ENCODE results near the gene GALNT9. TPM values are rescaled to one million over a fixed set of nuclear protein-coding genes. Genes with fewer than 3 reads are reported as not detected.
"Not testable (repeated sequence)": the region's sequence is repeated elsewhere in the genome, so short reads cannot be mapped to it uniquely, and the experiment has no call there.

GALNT9 gene
- polyA plus RNA-seq, 1 donor = 7.3 TPM

DNA sequence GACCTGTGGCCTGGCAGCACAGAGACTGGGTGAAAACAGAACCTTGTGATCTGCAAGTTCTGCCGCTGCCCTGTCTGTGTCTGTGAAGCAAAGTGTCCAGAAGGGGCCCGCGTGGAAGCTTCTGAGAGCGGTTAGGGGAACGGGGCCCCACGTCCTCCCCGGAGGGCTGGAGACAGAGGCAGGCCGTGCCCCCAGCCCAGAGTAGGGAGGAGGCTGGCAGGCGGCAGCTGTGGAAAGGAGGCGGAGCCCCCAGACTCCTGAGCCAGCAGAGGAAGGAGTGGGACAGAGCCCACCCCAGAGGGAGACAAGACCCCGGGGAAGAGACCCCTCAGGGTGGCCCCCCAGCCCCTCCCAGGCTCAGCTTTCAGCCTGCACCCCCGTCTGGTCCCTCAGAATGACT, 49.0 kb downstream of the GALNT9 start:
- DNase-seq = no peak

DNA sequence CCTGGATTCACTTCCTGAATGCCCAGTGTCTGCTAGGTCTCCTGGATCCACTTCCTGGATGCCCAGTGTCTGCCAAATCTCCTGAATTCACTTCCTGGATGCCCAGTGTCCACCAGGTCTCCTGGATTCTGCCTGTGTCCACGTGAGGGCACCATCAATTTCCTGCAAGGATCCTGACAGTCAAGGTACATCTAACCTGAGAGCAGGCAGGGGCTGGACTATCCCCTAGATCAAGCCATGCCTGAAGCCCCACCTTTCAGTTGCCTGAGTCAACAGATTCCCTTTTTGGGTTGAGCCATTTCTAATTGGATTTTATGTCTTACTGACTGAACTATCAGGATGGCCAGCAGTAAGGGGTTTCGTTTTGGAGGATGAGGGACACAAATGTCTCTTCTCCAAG, 49.5 kb downstream of the GALNT9 start:
- no peak for DNase-seq

DNA sequence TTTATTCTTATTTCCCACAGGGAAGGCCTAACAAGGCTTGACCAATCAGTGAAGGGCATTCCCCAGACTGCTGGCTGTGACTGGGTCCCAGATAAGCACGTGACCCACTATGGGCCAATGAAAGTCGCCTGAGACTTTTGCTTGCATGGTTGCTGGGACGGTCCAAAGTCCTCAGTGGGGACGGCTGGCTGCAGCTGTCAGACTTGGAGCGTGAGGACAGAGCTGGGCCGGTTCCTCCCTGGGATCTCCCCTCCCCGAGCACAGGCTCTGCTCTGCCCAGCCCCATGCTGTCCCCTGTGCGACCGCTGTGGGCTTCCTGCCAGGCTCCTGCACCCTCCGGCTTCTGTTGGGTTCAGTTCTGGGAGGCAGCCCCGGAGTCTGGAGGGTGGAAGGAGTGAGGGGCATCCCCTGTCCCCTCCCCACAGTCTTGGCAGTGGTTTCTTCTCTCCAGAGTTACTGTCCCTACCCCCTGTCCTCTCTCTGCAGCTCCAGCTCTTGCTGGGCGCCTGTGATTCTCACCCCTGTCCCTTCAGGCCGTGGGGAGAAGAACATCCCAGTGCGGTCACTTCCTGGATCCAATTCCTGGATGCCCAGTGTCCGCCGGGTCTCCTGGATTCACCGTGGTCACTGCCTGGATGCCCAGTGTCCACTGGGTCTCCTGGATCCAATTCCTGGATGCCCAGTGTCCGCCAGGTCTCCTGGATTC, 50.1 kb downstream of the GALNT9 start:
- peak; percentile 83 for DNase-seq

DNA sequence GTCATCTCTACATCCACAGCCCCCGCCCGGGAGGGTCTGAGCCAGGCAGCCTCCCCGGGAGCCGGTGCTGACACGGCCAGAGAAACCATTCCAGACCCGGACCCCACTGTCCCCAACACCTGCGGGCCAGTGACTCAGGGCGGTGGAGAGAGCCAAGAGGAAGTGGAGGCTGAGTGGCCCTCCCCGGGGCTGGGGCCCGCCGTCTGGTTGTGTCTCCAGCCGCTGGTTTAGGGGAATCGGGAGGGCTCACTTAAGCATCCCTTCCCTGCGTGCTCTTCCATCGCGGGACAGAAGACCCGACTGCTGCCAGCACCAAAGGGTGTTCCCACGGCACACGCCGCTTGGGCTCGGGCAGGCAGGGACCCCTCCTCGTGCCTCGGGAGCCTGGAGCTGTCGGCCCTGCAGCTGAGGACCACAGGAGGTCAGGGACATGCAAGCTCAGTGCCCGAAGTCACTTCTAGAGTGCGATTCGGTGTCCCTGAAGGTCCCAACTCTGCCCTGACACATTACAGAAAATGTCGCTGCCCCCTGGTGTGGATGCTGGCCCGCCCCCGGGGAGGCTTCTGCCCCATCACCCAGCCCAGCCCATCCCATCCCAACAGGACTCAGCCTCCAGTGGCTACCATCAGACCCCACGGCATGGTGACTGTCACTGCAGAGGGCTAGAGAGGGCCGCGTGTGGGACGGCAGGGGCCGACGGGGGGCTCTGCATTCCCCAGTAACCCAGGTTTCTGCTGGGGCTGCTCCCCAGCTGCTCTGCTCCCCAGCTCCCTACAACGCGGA, 50.8 kb downstream of the GALNT9 start:
- DNase-seq = no peak

DNA sequence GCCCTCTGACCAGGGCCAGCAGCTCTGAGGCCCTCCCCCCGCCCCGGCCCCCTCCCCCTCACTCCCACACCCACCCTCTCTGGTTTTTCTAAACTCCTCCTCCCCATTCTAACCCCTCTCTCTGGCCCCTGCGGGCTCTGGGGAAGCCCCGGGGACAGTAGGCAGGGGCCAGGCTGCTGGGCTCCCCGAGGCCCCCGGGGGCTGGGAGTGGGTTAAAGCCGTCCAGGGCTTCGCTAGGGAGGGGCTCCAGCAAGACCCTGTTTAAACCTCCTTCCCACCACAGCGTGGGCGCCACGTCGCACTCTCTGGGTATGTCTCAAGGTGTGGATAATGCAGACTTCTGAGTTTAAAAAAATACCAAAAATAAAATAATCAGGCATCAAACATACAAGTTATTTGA, 51.4 kb downstream of the GALNT9 start:
- no peak for DNase-seq

DNA sequence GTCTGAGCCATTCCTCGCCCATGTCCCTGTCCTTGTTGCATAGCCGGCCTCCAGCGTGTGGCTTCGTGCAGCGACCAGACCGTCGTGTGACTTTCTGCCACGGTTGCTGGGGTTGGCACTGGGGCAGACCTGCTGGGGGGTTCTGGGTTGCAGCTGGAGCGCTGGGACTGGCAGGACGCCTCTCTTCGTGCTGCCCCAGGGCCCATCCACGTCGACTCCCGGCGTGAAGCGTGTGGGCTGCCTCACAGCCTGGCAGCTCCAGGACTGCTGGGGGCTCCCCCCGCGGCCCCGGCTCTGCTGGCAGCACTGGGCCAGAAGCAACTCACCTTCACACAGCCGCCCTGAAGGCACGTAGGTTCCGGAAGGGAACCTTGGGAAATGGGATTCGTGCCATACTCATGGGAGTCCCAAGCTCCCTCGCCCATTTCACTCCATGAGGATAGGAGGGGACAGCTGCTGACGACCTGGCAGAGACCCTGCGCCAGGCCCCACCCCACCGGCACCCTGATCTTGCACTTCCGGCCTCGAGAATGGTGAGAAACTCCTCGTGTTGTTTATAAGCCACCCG, 51.9 kb downstream of the GALNT9 start:
- no peak for DNase-seq

DNA sequence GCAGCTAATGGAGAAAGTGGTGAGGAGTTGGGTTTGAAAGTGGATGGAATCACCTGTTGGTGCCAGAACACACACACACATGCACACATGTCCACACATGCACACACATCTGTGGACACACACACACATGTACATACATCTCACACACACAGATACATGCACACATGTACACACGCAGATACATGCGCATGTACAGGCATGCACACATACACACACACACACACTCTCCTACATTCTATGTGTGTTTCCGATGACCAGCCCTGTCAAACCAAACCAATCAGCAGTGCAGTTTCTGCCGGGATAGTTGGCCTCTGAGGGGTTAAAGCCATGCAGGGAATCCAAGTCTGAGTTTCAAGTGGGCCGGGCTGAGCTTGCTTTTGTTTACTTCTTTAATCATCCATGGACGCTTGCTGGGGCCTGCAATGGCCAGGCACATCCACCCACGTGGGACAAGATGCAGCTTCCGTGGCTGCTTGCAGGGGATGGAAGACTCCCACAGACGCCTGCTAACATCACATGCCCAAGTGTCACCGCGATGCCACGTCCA, 52.5 kb downstream of the GALNT9 start:
- DNase-seq = no peak

DNA sequence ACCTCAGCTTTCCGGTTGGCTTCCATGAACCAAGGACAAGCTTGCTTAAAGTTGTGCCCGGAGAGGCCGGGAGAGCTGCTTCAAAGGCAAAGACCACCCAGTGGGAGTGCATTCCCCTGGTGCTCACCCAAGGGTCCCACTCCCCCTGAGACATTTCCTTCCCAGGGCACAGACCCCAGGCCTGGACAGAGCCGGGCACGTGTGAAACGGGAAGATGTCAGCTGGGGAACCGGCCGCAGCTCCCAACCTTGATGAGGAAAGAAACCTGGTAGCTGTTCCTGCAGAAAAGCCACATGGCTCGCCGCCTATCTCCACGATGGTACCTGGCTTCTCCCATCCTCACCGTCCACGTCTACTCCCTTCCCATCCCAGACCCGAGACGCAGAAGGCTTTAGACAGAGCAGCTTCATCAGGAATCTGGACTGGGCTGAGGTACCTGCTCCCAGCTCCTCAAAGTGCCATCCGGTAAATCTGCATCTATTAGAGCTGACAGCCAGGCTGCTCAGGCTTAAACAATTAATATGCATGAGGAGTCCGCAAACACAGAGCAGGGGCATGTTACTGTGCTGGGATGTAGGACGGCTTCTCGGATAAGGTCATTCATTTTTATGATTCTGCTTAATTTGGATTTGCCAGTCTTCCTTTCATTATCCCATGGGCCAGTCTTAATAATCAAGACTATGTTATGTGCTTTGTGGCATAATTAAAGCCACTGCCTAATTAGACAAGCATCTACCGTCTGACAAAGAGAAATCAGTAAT, 53.1 kb downstream of the GALNT9 start:
- no peak for DNase-seq

DNA sequence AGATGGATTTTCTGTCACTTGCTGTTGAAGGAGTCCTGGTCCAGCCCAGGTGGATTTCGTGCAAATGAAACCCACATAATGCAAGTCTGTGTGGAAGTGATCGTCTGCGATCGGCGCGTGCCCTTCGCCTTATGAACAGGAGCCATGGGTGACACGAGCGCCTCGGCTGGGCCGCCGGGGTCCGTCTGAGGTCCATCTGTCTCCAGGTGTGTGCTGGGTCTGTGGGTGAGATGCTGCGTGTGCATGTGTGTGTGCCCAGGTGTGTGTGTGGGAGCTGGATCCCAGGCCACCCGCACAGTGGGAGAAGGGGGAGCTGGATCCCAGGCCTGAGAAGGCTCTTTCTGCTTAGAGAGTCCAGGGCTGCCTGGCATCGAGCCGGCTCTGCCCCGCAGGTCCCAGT, 53.8 kb downstream of the GALNT9 start:
- no peak for DNase-seq

DNA sequence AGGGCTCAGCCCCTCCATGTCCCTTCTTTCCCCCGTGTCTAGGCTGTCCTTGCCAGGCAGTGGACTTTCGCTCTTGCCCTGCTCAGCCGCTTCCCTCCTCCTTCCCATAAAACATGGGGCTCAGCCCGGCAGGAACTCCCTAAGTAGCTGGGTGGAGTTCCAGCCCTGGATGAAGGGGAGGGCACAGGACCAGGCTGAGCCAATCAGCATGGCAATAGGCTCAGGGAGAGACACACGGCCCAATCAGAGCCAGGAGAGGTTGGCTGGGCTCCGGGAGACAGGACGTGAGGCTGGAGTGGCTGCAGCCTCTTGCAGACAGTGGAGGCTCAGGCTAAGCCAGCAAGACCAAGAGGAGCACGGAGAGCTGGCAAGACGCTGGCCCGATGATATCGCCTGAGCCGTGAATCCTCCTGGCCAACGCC, 54.3 kb downstream of the GALNT9 start:
- DNase-seq = peak; percentile 70

DNA sequence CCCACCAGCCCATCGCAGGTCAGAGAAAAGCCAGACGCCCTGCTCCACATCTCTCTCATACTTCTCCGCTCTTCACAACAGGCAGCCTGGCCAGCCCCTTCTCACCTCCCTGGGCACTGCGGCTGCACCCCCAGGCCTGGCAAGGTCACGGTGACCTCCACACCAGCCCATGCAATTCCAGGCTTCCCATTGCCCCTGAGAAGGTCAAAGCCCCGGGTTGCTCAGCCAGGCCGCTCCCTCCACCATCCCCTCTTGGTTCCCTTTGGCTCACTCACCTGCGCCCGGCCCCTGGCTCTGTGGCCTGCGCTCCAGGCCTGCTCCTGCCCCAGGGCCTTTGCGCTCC, 55.4 kb downstream of the GALNT9 start:
- no peak for DNase-seq

DNA sequence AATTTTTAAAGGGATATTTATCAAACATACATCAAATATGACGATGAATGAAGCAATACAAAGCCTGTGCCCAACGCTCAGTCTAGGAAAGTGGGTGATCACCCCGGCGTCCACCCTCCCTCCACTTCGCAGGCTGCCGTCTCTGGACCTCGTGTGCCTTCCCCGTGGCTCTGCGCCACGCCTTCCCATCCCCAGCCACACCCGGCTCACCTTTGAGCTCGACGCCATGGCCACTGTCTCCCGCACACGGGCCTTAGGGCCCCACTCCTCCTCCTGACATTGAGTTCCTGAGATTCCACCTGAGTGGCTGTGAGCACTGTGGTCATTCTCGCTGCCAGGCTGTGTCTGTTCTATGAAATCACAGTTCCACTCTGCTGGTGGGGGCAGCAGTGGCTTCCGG, 56.7 kb downstream of the GALNT9 start:
- no peak for DNase-seq

DNA sequence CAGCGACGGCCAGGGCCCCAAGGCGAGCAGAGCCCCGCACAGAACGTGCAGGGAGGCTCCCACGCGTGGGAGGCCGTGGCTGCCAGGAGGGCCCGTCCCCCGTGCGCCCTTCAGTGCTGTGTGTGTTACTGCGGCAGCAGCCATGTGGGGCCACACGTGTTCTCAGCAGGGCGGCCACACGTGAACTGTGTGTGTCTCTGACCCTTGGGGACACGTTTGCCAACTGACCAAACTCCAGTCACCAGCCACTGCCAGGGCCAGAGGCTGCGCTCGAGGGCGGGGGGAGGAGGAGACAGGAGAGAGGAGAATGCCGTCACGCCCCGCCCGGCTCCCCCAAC, 57.7 kb downstream of the GALNT9 start:
- DNase-seq = no peak

DNA sequence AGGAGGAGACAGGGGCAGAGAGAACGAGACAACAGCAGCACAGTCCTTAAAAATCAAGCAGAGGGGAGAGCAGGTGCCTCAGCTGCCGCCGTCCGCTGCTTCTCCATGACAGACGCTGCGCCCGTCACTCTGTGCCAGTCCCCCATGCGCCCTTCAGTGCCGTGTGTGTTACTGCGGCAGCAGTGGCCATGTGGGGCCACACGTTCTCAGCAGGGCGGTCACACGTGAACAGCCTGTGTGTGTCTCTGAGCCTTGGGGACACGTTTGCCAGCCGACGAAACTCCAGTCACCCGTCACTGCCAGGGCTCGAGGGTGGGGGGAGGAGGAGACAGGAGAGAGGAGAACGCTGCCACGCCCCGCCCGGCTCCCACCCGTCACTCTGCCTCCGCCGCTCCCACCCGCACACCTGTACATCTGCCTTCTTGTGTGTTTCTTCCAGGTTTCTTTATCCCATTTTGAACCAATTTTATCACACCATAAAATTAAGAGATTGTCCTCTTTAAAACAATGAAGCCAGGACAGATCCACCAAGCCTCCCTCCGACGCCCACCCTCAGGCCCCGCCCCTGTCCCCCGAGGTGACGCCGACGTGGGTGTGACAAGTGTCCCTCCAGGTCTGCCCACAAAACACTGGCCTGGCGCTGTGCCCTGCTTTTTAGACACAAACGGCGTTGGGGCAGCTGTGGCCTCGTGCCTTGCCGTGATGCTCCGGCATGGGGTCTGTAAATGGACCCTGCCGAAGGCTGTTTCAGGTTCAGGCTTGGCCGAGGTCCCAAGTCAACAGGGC, 58.2 kb downstream of the GALNT9 start:
- no peak for DNase-seq

DNA sequence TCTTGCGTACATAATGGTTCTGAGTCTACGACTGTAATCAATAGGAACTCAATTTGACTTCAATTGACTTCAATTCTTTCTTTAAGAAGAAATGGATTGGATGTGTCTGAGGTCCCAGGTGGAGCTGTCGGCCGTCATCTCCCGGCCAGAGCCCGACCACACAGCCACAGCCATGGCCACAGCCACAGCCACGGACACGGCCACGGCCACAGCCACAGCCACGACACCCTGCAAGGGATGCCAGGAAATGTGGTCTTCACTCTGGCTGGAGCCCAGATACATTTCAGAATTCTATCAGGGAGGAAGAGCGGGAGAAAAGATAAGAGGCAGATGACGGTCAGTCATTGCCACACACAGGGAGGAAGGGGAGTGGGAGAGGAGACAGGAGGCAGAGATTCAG, 58.9 kb downstream of the GALNT9 start:
- no peak for DNase-seq

DNA sequence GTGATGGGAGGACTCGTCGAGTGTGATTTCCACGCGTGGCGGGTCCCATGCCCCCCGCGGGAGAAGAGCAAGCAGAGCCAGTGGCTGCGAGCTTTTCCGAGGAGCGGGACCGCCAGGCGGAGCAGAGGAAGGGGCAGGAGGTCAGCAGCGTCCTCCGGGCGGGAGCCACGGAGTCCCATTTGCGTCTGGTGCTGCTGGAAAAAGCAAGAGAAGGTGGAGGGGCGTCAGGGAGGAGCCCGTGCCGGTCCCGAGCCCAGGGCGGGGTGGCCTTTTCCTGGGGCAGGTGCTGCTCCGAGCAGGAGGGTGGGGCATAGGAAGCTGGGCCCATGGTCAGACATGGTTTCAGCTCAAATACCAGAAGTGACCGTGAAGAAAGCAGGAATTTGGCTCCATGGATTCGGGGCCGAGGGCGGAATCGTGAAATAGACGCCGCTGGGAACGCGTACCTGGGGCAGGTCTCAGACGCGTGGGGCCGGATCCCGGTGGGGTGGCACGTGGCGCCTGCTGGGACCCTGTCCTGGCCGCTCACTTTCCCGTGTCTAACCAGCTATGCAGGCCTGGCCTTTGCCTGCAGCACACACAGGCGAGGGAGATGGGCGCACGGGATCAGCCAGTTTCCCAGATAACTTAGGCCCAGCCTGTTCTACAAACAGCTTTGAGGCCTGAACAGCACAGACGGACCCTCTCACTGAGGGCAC, 60.0 kb downstream of the GALNT9 start:
- no peak for DNase-seq

DNA sequence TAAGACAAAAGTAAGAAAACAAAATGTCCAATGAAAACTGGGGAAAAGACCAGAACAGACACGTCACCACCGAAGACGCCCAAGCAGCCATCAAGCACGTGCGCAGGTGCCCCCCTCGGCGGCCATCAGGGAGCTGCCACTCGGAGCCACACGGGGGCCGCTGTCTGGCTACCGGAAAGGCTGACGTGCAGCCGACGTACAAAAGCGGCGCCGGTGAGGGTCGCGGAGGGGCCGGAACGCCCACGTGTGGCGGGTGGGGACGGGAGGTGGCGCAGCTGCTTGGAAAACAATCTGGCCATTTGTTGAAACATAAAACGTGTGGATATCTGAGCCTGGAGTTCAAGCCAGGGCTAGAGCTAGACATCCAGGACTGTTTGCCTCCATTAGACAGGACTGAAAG, 60.7 kb downstream of the GALNT9 start:
- DNase-seq = peak; percentile 78

DNA sequence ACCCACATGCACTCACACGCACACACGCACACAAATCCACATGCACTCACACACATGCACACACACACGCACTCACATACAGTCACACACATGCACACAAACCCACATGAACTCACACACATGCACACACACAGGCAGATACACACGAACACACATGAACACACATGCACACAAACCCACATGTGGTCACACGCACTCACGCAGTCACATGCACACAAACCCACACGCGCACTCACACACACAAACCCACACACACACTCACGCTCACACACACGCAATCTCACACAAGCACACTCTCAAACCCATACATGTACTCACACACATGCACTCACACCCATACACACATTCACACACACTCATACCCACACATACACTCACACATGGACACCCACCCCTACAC, 61.5 kb downstream of the GALNT9 start:
- no peak for DNase-seq

DNA sequence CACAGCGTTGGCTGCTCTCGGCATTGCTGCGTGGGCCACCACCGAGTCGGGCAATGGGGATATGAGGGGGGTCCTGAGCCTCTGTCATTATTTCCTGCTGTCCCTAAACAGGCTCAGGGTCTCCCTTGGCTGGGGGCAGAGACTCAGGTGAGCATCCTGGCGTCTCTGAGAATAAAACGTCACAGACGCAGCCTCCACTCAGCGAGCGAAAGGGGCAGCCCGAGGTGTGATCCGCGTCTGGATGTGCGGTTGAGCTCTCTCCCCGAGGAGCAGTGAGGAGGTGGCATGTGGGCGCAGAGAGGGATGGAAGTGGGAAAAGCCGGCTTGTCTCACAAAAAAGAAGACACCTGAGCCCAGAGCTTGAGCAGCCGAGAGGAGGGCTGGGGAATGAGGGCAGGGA, 62.6 kb downstream of the GALNT9 start:
- DNase-seq = no peak

DNA sequence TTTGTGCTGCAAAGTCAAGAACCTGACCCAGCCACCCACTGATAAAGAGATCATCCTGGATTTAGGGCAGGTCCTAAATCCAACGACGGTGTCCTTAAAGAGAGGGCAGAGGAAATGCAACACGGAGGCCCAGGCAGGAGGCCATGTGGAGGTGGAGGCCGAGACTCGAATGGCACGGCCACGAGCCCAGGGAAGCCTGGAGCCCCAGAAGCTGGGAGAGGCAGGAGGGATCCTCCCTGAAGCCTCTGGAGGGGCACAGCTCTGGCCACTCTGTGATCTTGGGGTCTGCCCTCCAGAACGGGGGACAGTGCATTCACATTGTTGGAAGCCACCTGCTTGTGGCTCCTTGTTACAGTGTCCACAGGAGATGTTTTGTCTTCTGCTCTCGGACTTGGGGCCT, 63.0 kb downstream of the GALNT9 start:
- no peak for DNase-seq

DNA sequence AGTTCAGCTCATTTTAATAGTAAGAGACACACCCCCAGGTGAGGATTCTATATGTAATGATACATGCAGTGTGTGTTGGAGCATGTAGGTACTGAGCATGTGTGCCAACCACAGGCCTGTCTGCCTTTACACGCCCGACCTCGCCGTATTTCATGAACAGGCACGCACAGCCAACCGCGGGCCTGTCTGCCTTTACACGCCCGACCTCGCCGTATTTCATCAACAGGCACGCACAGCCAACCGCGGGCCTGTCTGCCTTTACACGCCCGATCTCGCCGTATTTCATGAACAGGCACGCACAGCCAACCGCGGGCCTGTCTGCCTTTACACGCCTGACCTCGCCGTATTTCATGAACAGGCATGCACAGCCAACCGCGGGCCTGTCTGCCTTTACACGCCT, 63.6 kb downstream of the GALNT9 start:
- DNase-seq = not testable (repeated sequence)
